ENCODE data around the gene DENND4A.

Gene DENND4A

DNA sequence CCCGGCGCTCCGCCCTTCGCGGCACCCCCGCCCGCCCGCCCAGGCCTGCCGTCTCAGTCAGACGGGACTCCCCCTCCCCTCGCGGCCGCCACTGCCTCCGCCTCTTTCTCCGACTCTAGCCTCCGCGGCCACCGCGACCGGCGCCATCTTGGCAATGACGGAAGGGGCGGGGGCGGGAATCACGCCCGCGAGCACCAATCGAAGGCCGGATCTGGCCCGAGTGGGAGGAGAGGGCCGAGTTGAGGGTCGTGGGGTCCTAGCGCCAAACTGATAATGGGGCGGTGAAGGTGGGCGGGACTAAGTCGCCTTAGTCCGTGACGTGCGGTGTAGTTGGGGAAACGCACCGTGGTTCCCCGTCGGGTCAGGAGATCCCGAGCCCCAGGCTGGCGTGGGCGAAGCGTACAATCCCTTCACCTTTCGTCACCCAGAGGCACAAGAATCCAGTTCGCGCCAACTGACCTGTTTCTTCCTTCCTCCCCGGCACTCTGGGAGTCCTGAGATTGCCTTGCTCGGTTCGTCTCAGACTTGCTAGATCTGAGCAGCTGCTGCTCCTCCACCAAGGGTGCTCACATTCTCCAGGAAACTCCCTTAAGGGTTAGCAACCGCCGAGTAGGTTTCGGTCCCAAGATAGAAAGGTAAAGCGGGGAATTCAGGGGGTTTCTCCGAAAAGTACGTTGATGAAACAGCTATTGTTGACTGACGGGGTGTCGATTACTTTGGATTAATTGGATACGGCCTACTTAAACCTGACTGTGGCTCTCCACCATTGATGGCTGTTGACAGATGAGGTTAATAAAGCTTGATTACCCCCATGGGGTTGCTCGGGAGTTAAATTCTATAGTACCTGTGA is at the start of gene DENND4A:
TSS of gene DENND4A (minus strand) at position 156 of the 850 bp plus-strand sequence. CDS start 35,843 bp downstream, outside the sequence.
- no peaks in the 10 kb centered on the region for H3K9me3 ChIP-seq (ENCODE audit: insufficient read depth, low read length)
- no peaks in the 10 kb centered on the region for H3K36me3 ChIP-seq (ENCODE audit: insufficient read depth, insufficient read length, low read length)
- peak within 1 kb of the TSS; percentile 80 for H3K9ac ChIP-seq (ENCODE audit: insufficient read length, low read depth)
- H3K4me1 ChIP-seq (ENCODE audit: insufficient read depth, insufficient read length) = no peaks in the 10 kb centered on the region
- H3K27me3 ChIP-seq (ENCODE audit: insufficient read depth, insufficient read length) = peaks cover 17% of the 10 kb centered on the region
- H3K4me3 ChIP-seq (ENCODE audit: insufficient read length, low read depth) = peak within 1 kb of the TSS; percentile 76
- peak; percentile 97 for DNase-seq (ENCODE audit: low read depth, low spot score)
- no peak for TF ChIP-seq ZNF274 (IDR thresholded peaks at IDR 0.05; ENCODE audit: low read depth, low read length)
- peak; percentile 88 for TF ChIP-seq YY1 (IDR thresholded peaks at IDR 0.05; ENCODE audit: insufficient read depth, insufficient read length)

DNA sequence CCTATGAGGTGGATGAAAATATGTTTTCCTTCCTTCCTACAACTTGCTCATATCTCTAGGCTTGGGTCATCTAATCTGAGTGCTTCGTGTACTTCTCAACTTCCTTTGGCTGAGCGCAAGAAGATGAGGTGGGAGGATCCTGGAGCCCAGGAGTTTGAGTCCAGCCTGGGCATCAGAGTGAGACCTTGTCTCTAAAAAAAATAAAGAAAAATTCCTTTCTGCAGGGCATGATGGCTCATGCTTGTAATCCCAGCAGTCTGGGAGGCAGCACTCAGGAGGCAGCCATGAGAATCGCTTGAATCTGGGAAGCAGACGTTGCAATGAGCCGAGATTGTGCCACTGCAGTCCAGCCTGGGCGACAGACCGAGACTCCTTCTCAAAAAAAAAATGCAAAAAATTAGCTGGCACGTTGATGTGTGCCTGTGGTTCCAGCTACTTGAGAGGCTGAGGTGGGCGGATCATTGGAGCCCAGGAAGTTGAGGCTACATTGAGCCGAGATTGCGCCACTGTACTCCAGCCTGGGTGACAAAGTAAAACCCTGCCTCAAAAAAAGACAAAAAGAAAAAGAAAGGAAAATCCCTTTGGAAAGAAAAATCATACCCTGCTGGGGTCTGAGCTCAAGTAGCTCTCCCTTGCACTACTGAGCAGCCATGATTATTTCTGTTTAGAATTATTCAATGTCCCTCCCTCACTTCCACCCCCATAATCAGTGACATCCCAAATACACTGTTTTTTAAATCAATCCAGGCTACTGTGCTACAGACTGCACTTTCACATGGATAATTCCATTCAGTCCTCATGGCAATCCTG is 49.2 kb upstream of the DENND4A start:
- TF ChIP-seq ZNF274 (IDR thresholded peaks at IDR 0.05; ENCODE audit: low read depth, low read length) (no peak), YY1 (IDR thresholded peaks at IDR 0.05; ENCODE audit: insufficient read depth, insufficient read length) (no peak), SUZ12 (IDR thresholded peaks at IDR 0.05; ENCODE audit: extremely low read depth, insufficient read depth, insufficient read length) (no peak)
- no peak overlapping the region for H3K4me3 ChIP-seq (ENCODE audit: insufficient read length, low read depth)
- H3K4me1 ChIP-seq (ENCODE audit: insufficient read depth, insufficient read length) = peaks cover 5% of the 10 kb centered on the region
- no peaks in the 10 kb centered on the region for H3K9me3 ChIP-seq (ENCODE audit: insufficient read depth, low read length)
- H3K36me3 ChIP-seq (ENCODE audit: insufficient read depth, insufficient read length, low read length) = no peaks in the 10 kb centered on the region
- no peaks in the 10 kb centered on the region for H3K27me3 ChIP-seq (ENCODE audit: insufficient read depth, insufficient read length)
- no peak for DNase-seq (ENCODE audit: low read depth, low spot score)
- H3K9ac ChIP-seq (ENCODE audit: insufficient read length, low read depth) = no peak overlapping the region

DNA sequence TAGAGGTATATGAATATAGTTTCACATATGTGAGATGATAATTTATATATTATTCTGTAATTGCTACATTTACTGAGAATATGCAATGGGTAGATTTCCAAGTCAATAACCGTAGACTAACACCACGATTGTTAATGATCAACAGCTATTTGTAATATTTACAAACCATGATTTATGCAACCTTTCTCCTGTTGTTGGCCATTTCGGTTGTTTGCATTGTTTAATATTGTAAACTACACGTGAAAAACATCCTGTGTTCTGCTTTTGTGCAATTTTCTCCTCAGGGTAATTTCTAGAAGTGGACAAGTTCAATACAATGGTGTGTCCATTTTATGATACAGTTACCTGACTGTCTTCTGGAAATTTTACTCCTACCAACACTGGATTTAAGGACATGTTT is 47.9 kb upstream of the DENND4A start:
- Histone ChIP-seq H3K4me1 (ENCODE audit: insufficient read depth, insufficient read length) (peaks cover 5% of the 10 kb centered on the region), H3K4me3 (ENCODE audit: insufficient read length, low read depth) (no peak overlapping the region), H3K9me3 (ENCODE audit: insufficient read depth, low read length) (no peaks in the 10 kb centered on the region), H3K36me3 (ENCODE audit: insufficient read depth, insufficient read length, low read length) (no peaks in the 10 kb centered on the region), H3K9ac (ENCODE audit: insufficient read length, low read depth) (no peak overlapping the region), H3K27me3 (ENCODE audit: insufficient read depth, insufficient read length) (no peaks in the 10 kb centered on the region)
- DNase-seq (ENCODE audit: low read depth, low spot score) = no peak
- TF ChIP-seq YY1 (IDR thresholded peaks at IDR 0.05; ENCODE audit: insufficient read depth, insufficient read length) = no peak
- TF ChIP-seq SUZ12 (IDR thresholded peaks at IDR 0.05; ENCODE audit: extremely low read depth, insufficient read depth, insufficient read length) = no peak
- no peak for TF ChIP-seq ZNF274 (IDR thresholded peaks at IDR 0.05; ENCODE audit: low read depth, low read length)

DNA sequence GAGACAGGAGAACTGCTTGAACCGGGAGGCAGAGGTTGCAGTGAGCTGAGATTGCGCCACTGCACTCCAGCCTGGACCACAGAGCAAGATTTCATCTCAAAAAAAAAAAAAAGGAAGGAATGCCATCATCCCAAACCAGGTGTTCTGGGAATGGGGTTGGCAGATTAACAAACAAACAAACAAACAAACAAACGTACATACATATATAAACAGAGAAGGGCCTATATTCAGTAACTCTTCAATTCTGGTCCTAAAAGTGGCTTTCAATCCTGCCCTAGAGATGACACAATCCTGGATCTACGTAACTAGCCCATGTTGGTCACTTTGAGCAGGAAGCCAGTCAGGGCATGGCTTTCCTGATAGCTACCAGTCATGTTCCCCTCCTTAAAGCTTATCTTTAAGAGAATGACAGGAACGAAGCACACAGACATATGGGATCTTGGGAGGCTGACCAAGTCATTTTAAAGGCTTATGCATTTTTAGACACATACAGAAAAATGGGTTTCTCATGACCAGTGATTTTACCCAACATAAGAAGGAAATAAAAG is 47.3 kb upstream of the DENND4A start:
- H3K4me1 ChIP-seq (ENCODE audit: insufficient read depth, insufficient read length) = peaks cover 5% of the 10 kb centered on the region
- no peak overlapping the region for H3K4me3 ChIP-seq (ENCODE audit: insufficient read length, low read depth)

DNA sequence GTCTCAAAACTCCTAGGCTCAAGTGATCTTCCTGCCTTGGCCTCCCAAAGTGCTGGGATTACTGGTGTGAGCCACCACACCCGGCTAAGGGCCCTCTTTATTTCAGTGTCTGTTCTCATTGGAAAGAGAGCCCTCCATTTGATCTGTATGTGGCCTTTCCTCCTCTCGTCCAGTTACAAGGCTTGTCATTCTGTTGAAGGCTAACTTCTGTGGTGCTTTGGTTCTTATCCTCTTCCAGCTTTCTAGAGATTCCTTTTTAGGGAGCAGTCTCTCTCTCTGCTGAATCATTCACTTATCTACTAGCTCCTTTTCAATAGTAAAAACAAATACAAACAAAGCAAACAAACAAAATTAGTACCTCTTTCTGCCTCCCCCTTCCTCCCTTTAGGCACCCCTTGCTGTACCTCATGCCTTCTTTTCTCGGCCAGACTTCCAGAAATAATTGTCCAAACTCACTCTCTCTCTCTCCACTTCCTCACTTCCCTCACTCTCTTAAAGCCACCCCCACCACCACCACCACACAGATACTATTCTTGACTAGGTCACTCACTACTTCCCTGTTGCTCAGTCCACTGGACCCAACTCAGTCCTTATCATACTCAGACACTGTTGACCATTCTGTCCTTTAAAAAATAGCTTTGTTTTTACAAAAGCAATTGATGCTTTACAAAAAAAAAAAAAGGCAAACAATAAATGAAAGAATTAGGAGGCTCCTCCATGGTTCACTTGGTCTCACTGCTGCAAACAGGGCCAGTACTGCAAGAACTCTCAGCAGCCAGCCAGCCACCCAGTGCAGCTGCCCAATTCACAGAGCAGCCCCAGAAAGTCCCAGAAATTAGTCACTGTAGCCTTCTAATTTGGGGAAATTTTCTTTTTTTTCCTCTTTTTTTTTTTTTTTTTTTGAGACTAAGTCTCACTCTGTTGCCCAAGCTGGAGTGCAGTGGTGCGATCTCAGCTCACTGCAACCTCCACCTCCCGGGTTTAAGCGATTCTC is 45.5 kb upstream of the DENND4A start:
- Histone ChIP-seq H3K4me1 (ENCODE audit: insufficient read depth, insufficient read length) (peaks cover 8% of the 10 kb centered on the region), H3K36me3 (ENCODE audit: insufficient read depth, insufficient read length, low read length) (no peaks in the 10 kb centered on the region), H3K4me3 (ENCODE audit: insufficient read length, low read depth) (no peak overlapping the region), H3K27me3 (ENCODE audit: insufficient read depth, insufficient read length) (no peaks in the 10 kb centered on the region), H3K9me3 (ENCODE audit: insufficient read depth, low read length) (no peaks in the 10 kb centered on the region), H3K9ac (ENCODE audit: insufficient read length, low read depth) (no peak overlapping the region)
- no peak for TF ChIP-seq SUZ12 (IDR thresholded peaks at IDR 0.05; ENCODE audit: extremely low read depth, insufficient read depth, insufficient read length)
- no peak for TF ChIP-seq YY1 (IDR thresholded peaks at IDR 0.05; ENCODE audit: insufficient read depth, insufficient read length)
- TF ChIP-seq ZNF274 (IDR thresholded peaks at IDR 0.05; ENCODE audit: low read depth, low read length) = no peak
- no peak for DNase-seq (ENCODE audit: low read depth, low spot score)

More for the DNA sequence above, 47.3 kb upstream of the DENND4A start:
- DNase-seq (ENCODE audit: low read depth, low spot score) = no peak
- Histone ChIP-seq H3K9me3 (ENCODE audit: insufficient read depth, low read length) (no peaks in the 10 kb centered on the region), H3K36me3 (ENCODE audit: insufficient read depth, insufficient read length, low read length) (no peaks in the 10 kb centered on the region), H3K9ac (ENCODE audit: insufficient read length, low read depth) (no peak overlapping the region), H3K27me3 (ENCODE audit: insufficient read depth, insufficient read length) (no peaks in the 10 kb centered on the region)
- TF ChIP-seq ZNF274 (IDR thresholded peaks at IDR 0.05; ENCODE audit: low read depth, low read length) = no peak
- TF ChIP-seq SUZ12 (IDR thresholded peaks at IDR 0.05; ENCODE audit: extremely low read depth, insufficient read depth, insufficient read length) = no peak
- no peak for TF ChIP-seq YY1 (IDR thresholded peaks at IDR 0.05; ENCODE audit: insufficient read depth, insufficient read length)

DNA sequence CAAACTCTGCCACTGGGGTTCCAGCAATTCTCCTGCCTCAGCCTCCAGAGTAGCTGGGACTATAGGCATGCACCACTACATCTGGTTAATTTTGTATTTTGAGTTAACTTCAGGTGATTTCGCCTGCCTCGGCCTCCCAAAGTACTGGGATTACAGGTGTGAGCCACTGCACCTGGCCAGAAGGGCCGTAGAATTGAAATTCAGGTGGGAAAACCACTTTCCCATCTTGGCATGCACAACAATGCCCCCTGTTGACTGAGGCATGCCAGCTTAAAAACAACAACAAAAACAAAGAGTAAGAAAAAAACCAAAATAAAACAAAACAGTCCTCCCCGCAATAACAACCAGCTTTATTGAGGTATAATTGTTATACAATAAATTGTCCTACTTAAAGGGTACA is 44.6 kb upstream of the DENND4A start:
- DNase-seq (ENCODE audit: low read depth, low spot score) = no peak
- Histone ChIP-seq H3K9me3 (ENCODE audit: insufficient read depth, low read length) (no peaks in the 10 kb centered on the region), H3K27me3 (ENCODE audit: insufficient read depth, insufficient read length) (no peaks in the 10 kb centered on the region), H3K9ac (ENCODE audit: insufficient read length, low read depth) (no peak overlapping the region), H3K4me3 (ENCODE audit: insufficient read length, low read depth) (no peak overlapping the region), H3K4me1 (ENCODE audit: insufficient read depth, insufficient read length) (peaks cover 8% of the 10 kb centered on the region), H3K36me3 (ENCODE audit: insufficient read depth, insufficient read length, low read length) (no peaks in the 10 kb centered on the region)
- TF ChIP-seq SUZ12 (IDR thresholded peaks at IDR 0.05; ENCODE audit: extremely low read depth, insufficient read depth, insufficient read length) (no peak), YY1 (IDR thresholded peaks at IDR 0.05; ENCODE audit: insufficient read depth, insufficient read length) (no peak), ZNF274 (IDR thresholded peaks at IDR 0.05; ENCODE audit: low read depth, low read length) (no peak)
